IgD-negative memory B cell (primary cell): ENCODE results near the gene ADAMTSL1. TPM values are rescaled to one million over a fixed set of nuclear protein-coding genes. Genes with fewer than 3 reads are reported as not detected.

Experiments
- H3K27ac Mint-ChIP-seq, 3 donors: one replicate each; pipeline ENCODE4 v1.8.0; 2020 to 2022; ENCODE audit warnings: mild to moderate bottlenecking in 3 of 3, mixed read lengths in 3 of 3, moderate library complexity in 1 of 3
- H3K27me3 Mint-ChIP-seq: one replicate; pipeline ENCODE4 v1.8.0; 2021; ENCODE audit warnings: mixed read lengths
- H3K36me3 Mint-ChIP-seq: one replicate; pipeline ENCODE4 v1.8.0; 2020; ENCODE audit warnings: mild to moderate bottlenecking, mixed read lengths
- H3K4me1 Mint-ChIP-seq, 3 donors: one replicate each; pipeline ENCODE4 v1.8.0; 2020 to 2022; ENCODE audit warnings: mixed read lengths in 3 of 3, mild to moderate bottlenecking in 1 of 3
- H3K4me3 Mint-ChIP-seq, 4 donors: one replicate each; pipeline ENCODE4 v1.8.0; 2020 to 2022; ENCODE audit warnings: mild to moderate bottlenecking in 4 of 4, mixed read lengths in 4 of 4, moderate library complexity in 3 of 4
- H3K9me3 Mint-ChIP-seq, 3 donors: one replicate each; pipeline ENCODE4 v1.8.0; 2020 to 2021; ENCODE audit warnings: mixed read lengths in 3 of 3, mild to moderate bottlenecking in 1 of 3
- polyA plus RNA-seq: library from polyadenylated mRNA; unstranded; fragments of 300-500 nt; fragmentation: Illumina TruSeq; gene quantifications from one replicate; pipeline ENCODE4 v1.2.3, GENCODE V29; 2021

Gene ADAMTSL1
- polyA plus RNA-seq, 1 donor from 2014 or later = not detected

- H3K27me3 Mint-ChIP-seq = no peaks in the 10 kb centered on the region
- no peaks in the 10 kb centered on the region for H3K4me1 Mint-ChIP-seq
- H3K9me3 Mint-ChIP-seq = peaks cover 0 to 1% (median 0%) of the 10 kb centered on the region in 3 donors
- H3K27ac Mint-ChIP-seq = no peak overlapping the region
- no peak overlapping the region for H3K4me3 Mint-ChIP-seq
- no peaks in the 10 kb centered on the region for H3K36me3 Mint-ChIP-seq
Measured at GRCh38 chr9:18707061-18707461, 233.1 kb downstream of the ADAMTSL1 start.

- H3K27me3 Mint-ChIP-seq = no peaks in the 10 kb centered on the region
Measured at GRCh38 chr9:18707489-18708205, 233.7 kb downstream of the ADAMTSL1 start.

GRCh38 chr9:18708429-18708828, 234.5 kb downstream of the ADAMTSL1 start:
- H3K4me3 Mint-ChIP-seq = no peak overlapping the region
- H3K9me3 Mint-ChIP-seq = peaks cover 0 to 1% (median 0%) of the 10 kb centered on the region in 3 donors
- no peaks in the 10 kb centered on the region for H3K27me3 Mint-ChIP-seq
- no peaks in the 10 kb centered on the region for H3K4me1 Mint-ChIP-seq
- no peak overlapping the region for H3K27ac Mint-ChIP-seq
- H3K36me3 Mint-ChIP-seq = no peaks in the 10 kb centered on the region

More at GRCh38 chr9:18707489-18708205, 233.7 kb downstream of the ADAMTSL1 start:
- Mint-ChIP-seq H3K36me3 (no peaks in the 10 kb centered on the region), H3K4me3 (no peak overlapping the region), H3K9me3 (peaks cover 0 to 1% (median 0%) of the 10 kb centered on the region in 3 donors), H3K4me1 (no peaks in the 10 kb centered on the region), H3K27ac (no peak overlapping the region)

- Mint-ChIP-seq H3K27me3 (no peaks in the 10 kb centered on the region), H3K27ac (no peak overlapping the region), H3K4me3 (no peak overlapping the region), H3K36me3 (no peaks in the 10 kb centered on the region), H3K4me1 (no peaks in the 10 kb centered on the region), H3K9me3 (peaks cover 0 to 2% (median 0%) of the 10 kb centered on the region in 3 donors)
Measured at GRCh38 chr9:18710065-18710464, 236.1 kb downstream of the ADAMTSL1 start.

- no peaks in the 10 kb centered on the region for H3K36me3 Mint-ChIP-seq
- no peaks in the 10 kb centered on the region for H3K27me3 Mint-ChIP-seq
- peaks cover 0 to 2% (median 1%) of the 10 kb centered on the region in 3 donors for H3K9me3 Mint-ChIP-seq
- H3K27ac Mint-ChIP-seq = no peak overlapping the region
- H3K4me3 Mint-ChIP-seq = no peak overlapping the region
- H3K4me1 Mint-ChIP-seq = no peaks in the 10 kb centered on the region
Measured at GRCh38 chr9:18717759-18718158, 243.8 kb downstream of the ADAMTSL1 start.

GRCh38 chr9:18718393-18718792, 244.4 kb downstream of the ADAMTSL1 start:
- Mint-ChIP-seq H3K27me3 (no peaks in the 10 kb centered on the region), H3K4me3 (no peak overlapping the region), H3K4me1 (no peaks in the 10 kb centered on the region), H3K9me3 (peaks cover 0 to 2% (median 1%) of the 10 kb centered on the region in 3 donors), H3K36me3 (no peaks in the 10 kb centered on the region), H3K27ac (no peak overlapping the region)

- H3K27ac Mint-ChIP-seq = no peak overlapping the region
- H3K9me3 Mint-ChIP-seq = peaks cover 0 to 1% (median under 1%) of the 10 kb centered on the region in 3 donors
- H3K4me3 Mint-ChIP-seq = no peak overlapping the region
- no peaks in the 10 kb centered on the region for H3K27me3 Mint-ChIP-seq
- no peaks in the 10 kb centered on the region for H3K4me1 Mint-ChIP-seq
- no peaks in the 10 kb centered on the region for H3K36me3 Mint-ChIP-seq
Measured at GRCh38 chr9:18718932-18719331, 245.0 kb downstream of the ADAMTSL1 start.

GRCh38 chr9:18720691-18721090, 246.7 kb downstream of the ADAMTSL1 start:
- H3K9me3 Mint-ChIP-seq = peaks cover 0 to 1% (median 0%) of the 10 kb centered on the region in 3 donors
- no peaks in the 10 kb centered on the region for H3K36me3 Mint-ChIP-seq
- no peaks in the 10 kb centered on the region for H3K27me3 Mint-ChIP-seq
- no peak overlapping the region for H3K27ac Mint-ChIP-seq
- H3K4me3 Mint-ChIP-seq = no peak overlapping the region
- no peaks in the 10 kb centered on the region for H3K4me1 Mint-ChIP-seq

GRCh38 chr9:18721267-18721994, 247.5 kb downstream of the ADAMTSL1 start:
- Mint-ChIP-seq H3K4me1 (no peaks in the 10 kb centered on the region), H3K36me3 (no peaks in the 10 kb centered on the region), H3K27me3 (no peaks in the 10 kb centered on the region), H3K27ac (no peak overlapping the region), H3K9me3 (peaks cover 0 to 1% (median 0%) of the 10 kb centered on the region in 3 donors), H3K4me3 (no peak overlapping the region)

GRCh38 chr9:18721995-18722310, 248.0 kb downstream of the ADAMTSL1 start:
- Mint-ChIP-seq H3K4me3 (no peak overlapping the region), H3K36me3 (no peaks in the 10 kb centered on the region), H3K27ac (no peak overlapping the region), H3K9me3 (peaks cover 0 to 1% (median 0%) of the 10 kb centered on the region in 3 donors), H3K4me1 (no peaks in the 10 kb centered on the region), H3K27me3 (no peaks in the 10 kb centered on the region)

GRCh38 chr9:18722882-18723281, 248.9 kb downstream of the ADAMTSL1 start:
- H3K36me3 Mint-ChIP-seq = no peaks in the 10 kb centered on the region
- H3K4me3 Mint-ChIP-seq = no peak overlapping the region
- H3K27ac Mint-ChIP-seq = no peak overlapping the region
- H3K4me1 Mint-ChIP-seq = no peaks in the 10 kb centered on the region
- peaks cover 0 to 1% (median 0%) of the 10 kb centered on the region in 3 donors for H3K9me3 Mint-ChIP-seq
- H3K27me3 Mint-ChIP-seq = no peaks in the 10 kb centered on the region

- no peaks in the 10 kb centered on the region for H3K4me1 Mint-ChIP-seq
- H3K27me3 Mint-ChIP-seq = no peaks in the 10 kb centered on the region
- H3K36me3 Mint-ChIP-seq = no peaks in the 10 kb centered on the region
- H3K4me3 Mint-ChIP-seq = no peak overlapping the region
- no peak overlapping the region for H3K27ac Mint-ChIP-seq
- H3K9me3 Mint-ChIP-seq = peaks cover 0 to 1% (median 0%) of the 10 kb centered on the region in 3 donors
Measured at GRCh38 chr9:18723366-18723765, 249.4 kb downstream of the ADAMTSL1 start.

- Mint-ChIP-seq H3K9me3 (peaks cover 0 to 2% (median 0%) of the 10 kb centered on the region in 3 donors), H3K36me3 (no peaks in the 10 kb centered on the region), H3K4me3 (no peak overlapping the region)
Measured at GRCh38 chr9:18726546-18726945, 252.6 kb downstream of the ADAMTSL1 start.

GRCh38 chr9:18727904-18728303, 254.0 kb downstream of the ADAMTSL1 start:
- Mint-ChIP-seq H3K4me1 (no peaks in the 10 kb centered on the region), H3K9me3 (peaks cover 0 to 2% (median 0%) of the 10 kb centered on the region in 3 donors), H3K4me3 (no peak overlapping the region), H3K27ac (no peak overlapping the region), H3K27me3 (no peaks in the 10 kb centered on the region), H3K36me3 (no peaks in the 10 kb centered on the region)

More at GRCh38 chr9:18726546-18726945, 252.6 kb downstream of the ADAMTSL1 start:
- H3K4me1 Mint-ChIP-seq = no peaks in the 10 kb centered on the region
- H3K27me3 Mint-ChIP-seq = no peaks in the 10 kb centered on the region
- no peak overlapping the region for H3K27ac Mint-ChIP-seq

GRCh38 chr9:18728642-18729041, 254.7 kb downstream of the ADAMTSL1 start:
- no peak overlapping the region for H3K4me3 Mint-ChIP-seq
- H3K4me1 Mint-ChIP-seq = no peaks in the 10 kb centered on the region
- H3K27ac Mint-ChIP-seq = no peak overlapping the region
- H3K27me3 Mint-ChIP-seq = no peaks in the 10 kb centered on the region
- peaks cover 0 to 2% (median 0%) of the 10 kb centered on the region in 3 donors for H3K9me3 Mint-ChIP-seq
- H3K36me3 Mint-ChIP-seq = no peaks in the 10 kb centered on the region
